Measurements from ENCODE around the gene SEMA7A. TPM values are rescaled to one million over a fixed set of nuclear protein-coding genes. Genes with fewer than 3 reads are reported as not detected.
"Not testable (repeated sequence)": the region's sequence is repeated elsewhere in the genome, so short reads cannot be mapped to it uniquely, and the experiment has no call there.

SEMA7A gene
- total RNA-seq, 2 donors from 2014 or later = 1.8 to 2.0 TPM

DNA sequence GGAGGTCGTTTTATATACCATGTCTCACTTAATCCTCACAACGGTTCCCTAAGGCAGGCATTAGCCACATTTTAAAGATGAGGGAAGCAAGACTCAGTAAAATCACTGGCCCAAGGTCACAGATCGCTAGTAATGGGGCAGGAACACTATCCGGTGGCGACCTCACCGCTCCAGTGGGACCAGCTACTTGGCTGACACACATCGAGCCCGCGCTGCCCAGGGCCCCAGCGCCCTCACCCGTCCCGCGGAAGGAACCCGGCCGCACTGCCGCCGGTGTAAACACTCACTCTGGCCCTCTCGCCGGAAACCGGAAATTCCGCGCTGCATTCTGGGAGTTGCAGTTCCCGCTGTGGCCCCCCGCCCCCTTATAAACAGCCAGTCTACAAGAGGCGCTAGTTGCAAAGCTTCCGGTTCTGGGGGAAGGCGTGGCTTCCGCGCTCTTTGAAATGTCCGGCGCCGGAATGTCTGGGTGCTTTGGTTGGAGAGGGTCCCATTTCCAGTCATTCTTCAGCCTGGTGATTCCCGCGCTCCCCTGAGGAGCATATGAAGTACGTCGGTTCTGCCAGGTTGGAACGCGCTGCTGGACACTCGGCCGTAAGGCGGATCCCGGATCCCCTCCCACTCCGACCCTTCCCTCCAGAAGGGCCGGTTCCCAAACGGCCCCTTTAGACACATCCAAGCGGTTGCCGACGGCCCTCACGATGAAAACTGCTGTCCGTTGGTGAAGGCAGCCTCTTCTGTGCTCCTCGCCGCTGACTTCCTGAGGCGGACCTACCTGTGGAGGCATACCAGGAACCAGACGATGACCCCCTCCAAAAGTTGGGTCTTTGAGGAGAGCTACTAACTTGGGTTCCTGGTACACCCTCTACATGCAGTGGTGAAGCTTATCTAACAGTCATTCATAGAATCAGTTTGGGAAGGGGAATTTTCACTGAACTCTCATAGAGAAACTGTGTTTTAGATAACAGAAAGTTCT is 27.4 kb upstream of the SEMA7A start, which contains the start of gene UBL7:
Gene UBL7 (minus strand): TSS at position 290 of the 976 bp plus-strand sequence. CDS start 2,293 bp downstream, outside the sequence.
- TF ChIP-seq, protein P1, sequence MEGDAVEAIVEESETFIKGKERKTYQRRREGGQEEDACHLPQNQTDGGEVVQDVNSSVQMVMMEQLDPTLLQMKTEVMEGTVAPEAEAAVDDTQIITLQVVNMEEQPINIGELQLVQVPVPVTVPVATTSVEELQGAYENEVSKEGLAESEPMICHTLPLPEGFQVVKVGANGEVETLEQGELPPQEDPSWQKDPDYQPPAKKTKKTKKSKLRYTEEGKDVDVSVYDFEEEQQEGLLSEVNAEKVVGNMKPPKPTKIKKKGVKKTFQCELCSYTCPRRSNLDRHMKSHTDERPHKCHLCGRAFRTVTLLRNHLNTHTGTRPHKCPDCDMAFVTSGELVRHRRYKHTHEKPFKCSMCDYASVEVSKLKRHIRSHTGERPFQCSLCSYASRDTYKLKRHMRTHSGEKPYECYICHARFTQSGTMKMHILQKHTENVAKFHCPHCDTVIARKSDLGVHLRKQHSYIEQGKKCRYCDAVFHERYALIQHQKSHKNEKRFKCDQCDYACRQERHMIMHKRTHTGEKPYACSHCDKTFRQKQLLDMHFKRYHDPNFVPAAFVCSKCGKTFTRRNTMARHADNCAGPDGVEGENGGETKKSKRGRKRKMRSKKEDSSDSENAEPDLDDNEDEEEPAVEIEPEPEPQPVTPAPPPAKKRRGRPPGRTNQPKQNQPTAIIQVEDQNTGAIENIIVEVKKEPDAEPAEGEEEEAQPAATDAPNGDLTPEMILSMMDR (IDR thresholded peaks at IDR 0.05) = no peak
- DNase-seq = peak; percentile 99
- Histone ChIP-seq H3K9me3 (no peaks in the 10 kb centered on the region), H3K36me3 (no peaks in the 10 kb centered on the region), H3K4me1 (no peaks in the 10 kb centered on the region), H3K27me3 (no peaks in the 10 kb centered on the region), H3K4me3 (peak within 1 kb of the TSS; percentile 60), H3K27ac (peak within 1 kb of the TSS; percentile 43), H3K9ac (ENCODE audit: low read depth in 2 of 2, low read length in 2 of 2) (peak within 1 kb of the TSS; percentile 87 to 96)
- intact Hi-C loops (cut with DNase I) = loop anchor here (10.0 kb wide), 2 partner anchors 84 to 154 kb away; partner anchors contain the start of genes ARID3B and CLK3

DNA sequence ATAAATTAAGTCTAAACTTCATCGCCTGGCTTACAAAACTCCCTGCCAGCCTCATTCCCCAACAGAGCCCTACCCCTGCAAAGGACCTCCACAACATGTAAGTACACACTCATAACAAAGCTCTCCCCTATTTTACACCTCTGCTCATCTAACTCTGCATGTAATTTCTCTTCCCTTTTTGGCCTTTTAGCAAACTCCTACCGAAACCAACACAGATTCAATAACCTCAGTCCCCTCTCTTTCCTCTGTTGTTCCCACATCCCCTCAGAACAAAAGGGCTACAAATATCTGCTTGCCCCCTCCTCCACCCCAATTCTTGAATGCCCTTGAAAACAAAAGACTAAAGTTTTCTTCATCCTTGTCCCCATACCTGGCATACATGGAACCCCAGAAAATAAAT is 26.5 kb upstream of the SEMA7A start:
- intact Hi-C loops (cut with DNase I) = loop anchor here (10.0 kb wide), 2 partner anchors 85 to 155 kb away; partner anchors contain the start of genes ARID3B and CLK3
- TF ChIP-seq, protein P1 (IDR thresholded peaks at IDR 0.05) = no peak
- H3K36me3 ChIP-seq = no peaks in the 10 kb centered on the region
- H3K4me3 ChIP-seq = peak overlapping the region; percentile 60
- DNase-seq = no peak
- peak overlapping the region; percentile 43 for H3K27ac ChIP-seq
- H3K9me3 ChIP-seq = no peaks in the 10 kb centered on the region
- peak overlapping the region; percentile 82 to 96 for H3K9ac ChIP-seq (ENCODE audit: low read depth in 2 of 2, low read length in 2 of 2)
- no peaks in the 10 kb centered on the region for H3K4me1 ChIP-seq
- H3K27me3 ChIP-seq = no peaks in the 10 kb centered on the region

DNA sequence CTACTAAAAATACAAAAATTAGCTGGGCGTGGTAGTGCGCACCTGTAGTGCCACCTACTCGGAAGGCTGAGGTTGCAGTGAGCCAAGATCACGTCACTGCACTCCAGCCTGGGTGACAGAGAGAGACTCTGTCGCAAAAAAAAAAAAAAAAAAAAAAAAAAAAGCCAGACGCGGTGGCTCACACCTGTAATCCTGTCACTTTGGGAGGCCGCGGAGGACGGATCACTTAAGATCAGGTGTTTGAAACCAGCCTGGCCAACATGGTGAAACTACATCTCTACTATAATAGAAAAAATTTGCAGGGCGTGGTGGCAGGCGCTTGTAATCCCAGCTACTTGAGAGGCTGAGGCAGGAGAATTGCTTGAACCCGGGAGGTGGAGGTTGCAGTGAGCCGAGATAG is 26.0 kb upstream of the SEMA7A start:
- not testable (repeated sequence) for H3K27me3 ChIP-seq; H3K4me1 ChIP-seq; H3K9ac ChIP-seq (ENCODE audit: low read depth in 2 of 2, low read length in 2 of 2); H3K9me3 ChIP-seq; H3K4me3 ChIP-seq; H3K36me3 ChIP-seq; H3K27ac ChIP-seq; DNase-seq
- intact Hi-C loops (cut with DNase I) = loop anchor here (10.0 kb wide), 2 partner anchors 85 to 155 kb away; partner anchors contain the start of genes ARID3B and CLK3

DNA sequence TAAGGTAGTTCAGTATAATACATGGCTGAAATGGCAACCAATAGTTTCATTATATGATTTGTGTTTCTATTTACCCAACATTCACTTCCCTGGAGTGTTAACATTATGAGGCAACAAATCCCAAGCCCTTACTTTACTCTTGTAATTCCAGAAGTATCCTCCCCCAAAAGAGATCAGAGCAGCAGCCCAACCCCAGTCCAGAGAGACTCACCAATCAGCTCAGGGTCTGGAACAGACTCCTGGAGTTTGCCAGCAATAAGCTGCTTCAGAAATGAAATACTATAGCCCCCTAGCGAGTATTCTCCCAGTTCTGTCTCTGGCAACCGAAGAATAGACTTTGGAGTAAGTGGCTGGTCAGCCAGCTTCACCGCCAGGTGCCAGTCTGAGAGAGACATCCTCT is 24.7 kb upstream of the SEMA7A start:
- Histone ChIP-seq H3K36me3 (no peaks in the 10 kb centered on the region), H3K9me3 (no peaks in the 10 kb centered on the region)

DNA sequence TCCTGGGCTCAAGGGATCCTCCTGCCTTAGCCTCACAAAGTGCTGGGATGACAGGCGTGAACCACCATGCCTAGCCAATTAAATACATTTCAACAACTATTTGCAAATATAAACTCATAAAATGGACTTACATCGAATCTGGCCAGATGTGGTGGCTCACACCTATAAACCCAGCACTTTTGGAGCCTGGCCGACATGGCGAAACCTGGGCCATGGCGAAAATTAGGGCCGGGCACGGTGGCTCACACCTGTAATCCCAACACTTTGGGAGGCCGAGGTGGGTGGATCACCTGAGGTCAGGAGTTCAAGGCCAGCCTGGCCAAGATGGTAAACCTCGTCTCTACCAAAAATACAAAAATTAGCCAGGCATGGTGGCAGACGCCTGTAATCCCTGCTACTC is 23.3 kb upstream of the SEMA7A start:
- H3K27ac ChIP-seq; H3K9me3 ChIP-seq; DNase-seq; H3K36me3 ChIP-seq; intact Hi-C loops (cut with DNase I); H3K4me3 ChIP-seq; H3K4me1 ChIP-seq; H3K27me3 ChIP-seq; H3K9ac ChIP-seq (ENCODE audit: low read depth in 2 of 2, low read length in 2 of 2): not testable (repeated sequence)

More for the DNA sequence above, 24.7 kb upstream of the SEMA7A start:
- no peaks in the 10 kb centered on the region for H3K4me1 ChIP-seq
- H3K27ac ChIP-seq = no peak overlapping the region
- TF ChIP-seq, protein P1 (IDR thresholded peaks at IDR 0.05) = no peak
- DNase-seq = no peak
- intact Hi-C loops (cut with DNase I) = no loop called here
- no peaks in the 10 kb centered on the region for H3K27me3 ChIP-seq
- H3K4me3 ChIP-seq = no peak overlapping the region
- no peak overlapping the region for H3K9ac ChIP-seq (ENCODE audit: low read depth in 2 of 2, low read length in 2 of 2)

DNA sequence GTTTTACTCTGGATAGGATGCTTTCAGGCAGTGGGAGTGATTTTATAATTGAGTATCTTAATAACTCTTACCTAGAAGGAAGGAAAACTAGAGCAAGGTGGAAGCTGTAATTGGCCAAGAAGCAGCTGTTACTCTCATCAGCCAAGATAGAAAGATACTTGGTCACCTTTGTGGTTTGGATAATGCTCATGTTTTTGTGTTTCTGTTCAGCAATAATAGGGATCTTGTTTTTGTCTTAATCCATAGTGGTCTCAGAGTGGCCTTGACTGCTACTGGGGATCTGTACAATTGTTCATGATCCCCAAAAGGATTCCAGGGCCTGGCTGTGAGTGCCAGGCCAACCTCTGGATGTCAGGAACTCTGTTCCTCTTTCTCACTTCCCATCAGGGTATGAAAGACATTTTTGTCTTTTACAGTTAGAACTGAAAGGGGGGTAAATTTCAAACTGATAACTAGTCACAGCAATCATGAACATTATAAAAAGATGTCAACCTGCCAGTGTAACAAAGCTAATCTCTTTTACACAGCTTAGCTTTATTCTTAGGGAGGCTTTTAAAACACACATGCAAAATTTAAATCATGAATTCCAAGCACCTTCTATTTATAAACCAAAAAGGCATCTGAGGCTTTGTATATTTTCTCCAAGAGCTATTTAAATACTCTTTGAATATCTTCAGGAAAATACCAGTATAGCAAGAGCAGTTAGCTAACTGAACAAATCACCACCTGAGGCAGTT is 21.2 kb upstream of the SEMA7A start:
- no peak overlapping the region for H3K27ac ChIP-seq
- DNase-seq = no peak
- H3K4me1 ChIP-seq = no peaks in the 10 kb centered on the region
- intact Hi-C loops (cut with DNase I) = no loop called here
- H3K27me3 ChIP-seq = no peaks in the 10 kb centered on the region
- no peak overlapping the region for H3K9ac ChIP-seq (ENCODE audit: low read depth in 2 of 2, low read length in 2 of 2)
- no peak overlapping the region for H3K4me3 ChIP-seq
- H3K9me3 ChIP-seq = no peaks in the 10 kb centered on the region
- H3K36me3 ChIP-seq = no peaks in the 10 kb centered on the region
- TF ChIP-seq, protein P1 (IDR thresholded peaks at IDR 0.05) = no peak
